Activated CD4-positive, CD25-positive, alpha-beta regulatory T cell treated with anti-CD3 and anti-CD28 coated beads, Interleukin-2, amount 50 U/mL, for 24 hours (primary cell): Measurements from ENCODE around the gene TYW1B.
"Not testable (repeated sequence)": the region's sequence is repeated elsewhere in the genome, so short reads cannot be mapped to it uniquely, and the experiment has no call there.

ENCODE experiments used
- ATAC-seq, 2 donors: fragments of 150-1000 bp; cut with Tn5 transposase; one replicate each; pipeline ENCODE4 v1.10.0; 2021; ENCODE audit warnings: mild to moderate bottlenecking in 1 of 2, moderate library complexity in 1 of 2

Gene TYW1B, protein sequence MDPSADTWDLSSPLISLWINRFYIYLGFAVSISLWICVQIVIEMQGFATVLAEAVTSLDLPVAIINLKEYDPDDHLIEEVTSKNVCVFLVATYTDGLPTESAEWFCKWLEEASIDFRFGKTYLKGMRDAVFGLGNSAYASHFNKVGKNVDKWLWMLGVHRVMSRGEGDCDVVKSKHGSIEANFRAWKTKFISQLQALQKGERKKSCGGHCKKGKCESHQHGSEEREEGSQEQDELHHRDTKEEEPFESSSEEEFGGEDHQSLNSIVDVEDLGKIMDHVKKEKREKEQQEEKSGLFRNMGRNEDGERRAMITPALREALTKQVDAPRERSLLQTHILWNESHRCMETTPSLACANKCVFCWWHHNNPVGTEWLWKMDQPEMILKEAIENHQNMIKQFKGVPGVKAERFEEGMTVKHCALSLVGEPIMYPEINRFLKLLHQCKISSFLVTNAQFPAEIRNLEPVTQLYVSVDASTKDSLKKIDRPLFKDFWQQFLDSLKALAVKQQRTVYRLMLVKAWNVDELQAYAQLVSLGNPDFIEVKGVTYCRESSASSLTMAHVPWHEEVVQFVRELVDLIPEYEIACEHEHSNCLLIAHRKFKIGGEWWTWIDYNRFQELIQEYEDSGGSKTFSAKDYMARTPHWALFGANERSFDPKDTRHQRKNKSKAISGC

DNA sequence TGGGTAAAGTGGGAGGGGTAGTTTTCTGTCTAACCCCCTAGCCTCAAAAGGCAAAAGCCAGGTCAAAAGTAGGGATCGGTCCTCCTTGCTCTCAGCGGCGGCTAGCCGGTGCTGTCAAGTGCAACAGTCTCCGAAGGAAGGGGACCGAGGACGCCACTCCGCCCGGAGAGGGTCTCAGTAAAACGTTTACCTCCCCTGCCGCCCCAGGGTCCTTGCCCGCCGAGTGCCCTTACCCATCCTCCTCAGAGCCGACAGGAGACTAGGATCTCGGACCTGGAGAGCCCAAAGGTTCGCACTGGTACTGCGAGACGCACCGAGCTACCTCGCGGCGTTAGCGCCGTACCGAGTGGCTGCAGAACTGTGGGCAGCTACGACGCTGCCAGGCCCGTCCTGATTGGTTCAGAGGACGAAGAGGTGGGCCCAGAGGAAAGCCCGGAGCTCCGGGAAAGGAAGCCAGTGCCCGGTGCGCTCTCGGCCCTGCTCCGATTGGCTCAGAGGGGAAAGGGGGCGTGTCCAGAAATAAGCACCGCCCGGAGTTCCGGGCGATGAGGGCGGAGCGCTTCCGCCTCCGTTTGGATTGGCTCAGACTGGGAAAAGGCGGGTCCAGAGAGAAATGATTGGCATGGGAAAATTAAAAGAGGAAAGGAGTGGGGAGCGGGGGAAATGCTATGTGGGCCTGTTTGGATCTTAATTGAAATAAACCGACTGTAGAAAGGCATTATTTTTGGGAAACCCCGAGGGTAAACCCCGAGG is at the start of gene TYW1B:
Gene TYW1B (minus strand): TSS at position 362 of the 753 bp plus-strand sequence. CDS start 125 bp downstream, at position 237.
- peak; percentile 95 to 96 for ATAC-seq

DNA sequence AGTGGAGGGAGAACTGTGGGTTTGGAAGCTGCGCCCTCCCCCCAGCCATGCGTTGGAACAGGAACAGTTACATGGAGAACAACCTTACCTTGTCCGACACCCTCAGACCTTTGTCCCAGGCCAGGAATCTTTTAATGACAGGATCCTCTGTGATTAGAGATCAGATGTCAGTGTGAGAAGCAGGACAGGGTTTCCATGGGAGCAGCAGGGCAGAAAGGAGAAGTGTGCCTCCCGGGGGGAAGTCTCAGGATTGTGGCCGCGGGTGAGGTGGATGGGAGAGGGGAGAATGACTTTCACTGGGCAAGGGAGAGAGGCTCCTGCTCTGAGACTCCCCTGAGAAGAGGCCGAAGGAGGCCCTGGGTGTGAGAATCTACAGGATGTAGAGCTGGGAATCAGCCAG is 39.6 kb upstream of the TYW1B start:
- ATAC-seq: not testable (repeated sequence)

DNA sequence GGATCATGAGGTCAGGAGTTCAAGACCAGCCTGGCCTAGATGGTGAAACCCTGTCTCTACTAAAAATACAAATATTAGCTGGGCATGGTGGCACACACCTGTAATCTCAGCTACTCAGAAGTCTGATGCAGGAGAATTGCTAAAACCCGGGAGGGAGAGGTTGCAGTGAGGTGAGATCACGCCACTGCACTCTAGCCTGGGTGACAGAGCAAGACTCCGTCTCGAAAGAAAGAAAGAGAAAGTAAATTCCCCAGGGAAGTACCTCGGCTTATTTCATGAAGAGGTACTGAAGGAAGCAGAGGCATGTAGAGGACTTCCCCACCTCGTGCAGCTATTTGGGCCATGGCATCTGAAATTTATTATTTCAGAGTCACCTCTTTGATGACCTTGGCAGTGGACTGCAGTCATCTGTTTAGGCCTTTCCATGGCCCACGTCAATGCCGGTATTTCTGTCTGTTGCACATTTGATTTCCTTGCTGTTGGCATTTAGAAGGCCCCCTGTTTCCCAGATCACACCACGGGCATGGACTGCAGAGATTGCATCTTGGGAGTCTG is 30.9 kb upstream of the TYW1B start:
- ATAC-seq: not testable (repeated sequence)

DNA sequence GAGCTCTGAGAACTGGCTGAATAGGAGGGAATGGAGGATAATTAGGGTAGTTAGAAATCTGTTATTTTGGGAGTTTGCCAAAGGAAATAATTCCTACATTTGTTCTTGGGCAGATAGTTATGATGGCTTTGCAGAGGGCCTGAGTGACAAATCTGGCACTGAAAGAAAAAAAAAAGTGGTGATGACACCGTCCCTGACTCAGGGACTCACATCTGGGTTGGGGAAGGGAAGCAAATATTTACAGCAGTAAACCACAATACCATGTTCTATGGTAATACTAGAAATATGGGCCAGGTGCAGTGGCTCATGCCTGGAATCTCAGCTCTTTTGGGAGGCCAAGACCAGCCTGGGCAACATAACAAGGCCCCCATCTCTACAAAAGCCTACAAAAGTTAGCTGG is 29.9 kb upstream of the TYW1B start:
- not testable (repeated sequence) for ATAC-seq

DNA sequence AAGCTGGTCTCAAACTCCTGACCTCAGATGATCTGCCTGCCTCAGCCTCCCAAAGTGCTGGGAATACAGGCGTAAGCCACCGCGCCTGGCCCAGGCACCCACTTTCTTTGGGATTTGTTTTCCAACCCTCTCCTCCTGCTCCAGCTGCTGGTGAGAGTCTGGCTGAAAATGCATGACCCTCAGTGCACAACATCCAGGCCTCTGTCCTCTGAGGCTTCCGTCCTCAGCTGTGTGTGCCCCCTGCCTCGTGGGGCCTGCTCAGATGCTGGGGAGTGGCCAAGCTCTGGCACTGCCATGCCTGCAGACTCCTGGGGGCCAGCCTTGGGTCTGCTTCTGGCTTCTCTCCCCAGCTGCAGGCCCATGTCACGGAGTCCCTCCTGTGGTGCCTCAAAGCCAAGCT is 27.3 kb upstream of the TYW1B start:
- ATAC-seq: not testable (repeated sequence)

DNA sequence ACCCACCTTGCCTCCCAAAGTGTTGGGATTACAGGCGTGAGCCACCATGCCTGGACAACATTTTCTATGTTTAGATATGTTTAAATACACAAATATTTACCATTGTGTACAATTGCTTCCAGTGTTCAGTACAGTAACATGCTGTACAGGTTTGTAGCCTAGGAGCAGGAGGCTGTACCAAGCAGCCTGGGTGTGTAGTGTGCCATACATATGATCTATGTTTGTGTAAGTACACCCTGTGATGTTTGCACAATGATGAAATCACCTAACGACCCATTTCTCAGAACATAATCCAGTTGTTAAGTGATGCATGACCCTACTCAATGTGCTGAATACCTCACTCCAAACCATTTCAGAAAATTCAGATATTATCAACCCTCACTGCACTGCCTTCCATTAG is 24.9 kb upstream of the TYW1B start:
- not testable (repeated sequence) for ATAC-seq

DNA sequence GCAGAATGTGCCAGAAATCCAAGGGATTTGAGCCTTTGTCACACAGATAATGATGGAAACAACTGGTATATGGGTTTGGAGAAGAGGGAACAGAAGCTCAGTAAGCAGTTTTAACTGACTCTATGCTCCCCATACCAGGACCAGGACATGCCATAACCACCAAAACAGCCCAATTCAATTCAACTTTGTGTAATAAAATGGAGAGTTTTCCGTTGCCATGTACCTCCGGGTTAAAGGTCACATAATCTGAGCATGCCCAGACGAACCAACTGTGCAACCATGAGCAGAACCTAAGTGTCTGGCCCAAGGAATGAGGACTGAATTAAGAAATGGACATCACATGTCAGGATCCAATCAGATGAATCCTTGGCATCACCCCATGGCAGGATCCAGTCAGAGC is 22.7 kb upstream of the TYW1B start:
- ATAC-seq: not testable (repeated sequence)

DNA sequence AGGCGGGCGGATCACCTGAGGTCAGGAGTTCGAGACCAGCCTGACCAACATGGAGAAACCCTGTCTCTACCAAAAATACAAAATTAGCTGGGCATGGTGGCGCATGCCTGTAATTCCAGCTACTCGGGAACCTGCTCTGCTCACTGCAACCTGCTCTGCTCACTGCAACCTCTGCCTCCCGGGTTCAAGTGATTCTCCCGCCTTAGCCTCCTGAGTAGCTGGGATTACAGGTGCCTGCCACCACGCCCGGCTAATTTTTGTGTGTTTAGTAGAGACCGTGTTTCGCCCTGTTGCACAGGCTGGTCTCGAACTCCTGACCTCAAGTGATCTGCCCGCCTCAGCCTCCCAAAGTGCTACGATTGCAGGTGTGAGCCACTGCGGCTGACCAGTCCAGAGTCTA is 16.1 kb upstream of the TYW1B start:
- ATAC-seq: not testable (repeated sequence)

DNA sequence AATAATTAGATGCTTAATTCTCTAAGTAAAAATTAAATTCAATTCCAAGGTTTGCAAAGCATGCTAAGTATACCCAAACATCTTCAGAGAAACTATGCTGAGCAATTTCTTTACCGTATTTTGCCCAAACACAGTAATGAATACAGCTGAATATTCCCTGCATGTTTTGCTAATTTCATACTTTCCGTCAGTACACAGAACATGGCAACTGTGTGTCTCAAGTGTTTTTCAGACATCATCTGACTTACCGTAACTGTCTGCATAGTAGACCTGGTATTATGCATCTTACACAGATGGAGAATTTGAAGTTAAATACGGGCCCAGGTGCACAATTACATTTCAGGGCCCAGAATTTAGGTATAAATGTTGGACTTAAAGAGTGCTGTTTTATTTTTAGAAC is 15.2 kb upstream of the TYW1B start:
- not testable (repeated sequence) for ATAC-seq

DNA sequence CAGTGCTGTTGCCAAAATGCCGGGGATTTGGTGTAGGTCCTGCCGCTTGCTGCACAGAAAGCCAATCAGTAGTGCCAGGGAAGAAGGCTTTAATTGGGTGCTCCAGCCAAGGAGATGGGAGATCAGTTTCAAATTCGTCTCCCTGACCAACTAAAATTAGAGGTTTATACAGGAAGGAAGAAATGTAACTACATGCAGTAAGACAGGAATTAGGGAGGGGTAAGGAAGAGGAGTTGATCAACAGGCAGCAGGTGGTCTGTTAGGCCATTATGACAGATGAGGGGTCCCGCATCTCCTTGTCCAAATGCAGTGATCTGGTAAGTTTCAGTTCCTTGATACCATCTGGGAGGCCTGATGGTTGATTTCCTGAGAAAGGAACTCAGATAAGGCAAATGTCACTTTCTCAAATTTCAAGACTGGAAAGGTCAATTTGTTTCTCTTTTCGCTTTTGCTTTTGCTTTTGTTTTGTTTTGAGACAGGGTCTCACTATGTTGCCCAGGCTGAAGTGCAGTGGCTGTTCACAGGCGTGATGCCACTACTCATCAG is 13.0 kb upstream of the TYW1B start:
- ATAC-seq: not testable (repeated sequence)

DNA sequence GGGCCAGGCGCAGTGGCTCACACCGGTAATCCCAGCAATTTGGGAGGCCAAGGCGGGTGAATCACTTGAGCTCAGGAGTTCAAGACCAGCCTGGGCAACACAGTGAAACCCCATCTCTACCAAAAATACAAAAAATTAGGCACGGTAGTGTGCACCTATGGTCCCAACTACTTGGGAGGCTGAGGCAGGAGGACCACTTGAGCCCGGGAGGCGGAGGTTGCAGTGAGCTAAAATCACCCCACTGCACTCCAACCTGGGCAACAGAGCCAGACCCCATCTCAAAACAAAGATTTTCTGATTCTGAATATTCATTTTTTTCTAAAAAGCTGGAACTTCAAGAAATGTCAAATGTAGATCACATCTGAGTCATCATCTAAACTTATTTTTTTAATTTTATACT is 10.3 kb upstream of the TYW1B start:
- not testable (repeated sequence) for ATAC-seq

DNA sequence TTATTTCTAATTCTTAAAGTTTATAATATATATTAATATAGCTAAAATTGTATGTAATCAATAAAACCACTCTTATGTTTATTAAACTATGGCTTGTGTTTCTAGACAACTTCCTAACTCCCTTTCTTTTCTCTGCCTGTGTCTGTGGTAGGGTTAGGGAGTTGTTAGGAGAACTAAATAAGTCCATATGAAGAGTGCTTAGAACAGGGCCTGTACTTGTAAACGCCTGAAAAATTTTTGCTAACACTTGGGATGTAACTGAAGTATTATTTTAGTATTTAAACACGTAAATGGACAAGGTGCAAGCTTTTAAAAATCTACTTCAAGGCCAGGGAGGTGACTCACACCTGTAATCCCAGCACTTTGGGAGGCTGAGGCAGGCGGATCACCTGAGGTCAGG is 9.3 kb upstream of the TYW1B start:
- not testable (repeated sequence) for ATAC-seq

DNA sequence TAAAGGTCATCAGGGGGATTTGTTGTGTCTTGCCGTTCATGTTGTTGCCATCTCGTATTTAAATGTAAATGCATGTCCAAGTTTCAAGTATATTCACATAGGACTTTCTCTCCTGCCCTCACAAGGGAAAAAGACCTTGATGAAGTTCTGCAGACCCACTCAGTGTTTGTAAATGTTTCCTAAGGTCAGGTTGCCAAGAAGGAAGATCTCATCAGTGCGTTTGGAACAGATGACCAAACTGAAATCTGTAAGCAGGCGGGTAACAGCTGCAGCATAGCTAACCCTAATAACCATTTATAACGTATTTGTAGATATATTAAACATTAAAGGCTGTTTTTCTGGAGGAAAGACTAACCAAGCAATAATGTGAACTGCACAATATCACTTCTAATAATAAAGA is 2.6 kb upstream of the TYW1B start:
- not testable (repeated sequence) for ATAC-seq

DNA sequence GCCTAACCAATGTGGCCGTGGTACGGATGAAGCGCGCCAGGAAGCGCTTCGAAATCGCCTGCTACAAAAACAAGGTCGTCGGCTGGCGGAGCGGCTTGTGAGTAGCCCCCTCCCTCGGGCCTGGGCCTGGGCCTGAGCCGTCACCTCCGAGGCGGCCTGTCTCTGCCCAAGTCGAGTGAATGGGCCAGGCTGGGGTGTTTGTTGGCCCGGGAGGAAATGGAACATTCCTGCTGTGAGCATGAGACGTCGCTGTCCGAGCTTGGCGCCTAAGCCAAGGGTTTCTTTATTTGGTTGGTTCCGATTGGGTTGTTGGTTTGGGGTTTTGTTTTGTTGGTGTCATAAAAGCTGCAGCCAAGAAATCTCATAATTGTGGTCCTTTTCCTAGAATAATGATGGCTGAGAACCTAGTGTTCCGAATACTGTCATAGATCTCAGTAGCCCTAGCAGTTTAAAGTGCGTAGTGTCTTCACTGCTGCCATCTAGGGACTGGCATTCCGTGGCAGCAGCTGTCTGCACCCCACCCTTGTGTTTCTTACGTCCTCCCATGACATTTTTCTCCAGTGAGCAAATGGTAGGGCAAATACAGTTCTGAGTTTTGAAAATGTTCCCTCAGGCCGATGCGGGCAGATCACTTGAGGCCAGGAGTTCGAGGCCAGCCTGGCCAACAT is 1.8 kb upstream of the TYW1B start:
- peak; percentile 36 to 39 for ATAC-seq

DNA sequence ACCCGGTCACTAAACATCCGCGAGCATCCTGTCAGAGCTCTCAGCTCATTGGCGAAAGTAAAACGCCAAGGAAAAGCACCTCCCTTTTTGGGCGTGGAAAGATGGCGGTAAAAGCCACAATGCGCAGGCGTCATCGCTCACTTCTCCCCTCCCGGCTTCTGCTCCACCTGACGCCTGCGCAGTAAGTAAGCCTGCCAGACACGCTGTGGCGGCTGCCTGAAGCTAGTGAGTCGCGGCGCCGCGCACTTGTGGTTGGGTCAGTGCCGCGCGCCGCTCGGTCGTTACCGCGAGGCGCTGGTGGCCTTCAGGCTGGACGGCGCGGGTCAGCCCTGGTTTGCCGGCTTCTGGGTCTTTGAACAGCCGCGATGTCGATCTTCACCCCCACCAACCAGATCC is 1.3 kb upstream of the TYW1B start:
- ATAC-seq: peak; percentile 36 to 41

DNA sequence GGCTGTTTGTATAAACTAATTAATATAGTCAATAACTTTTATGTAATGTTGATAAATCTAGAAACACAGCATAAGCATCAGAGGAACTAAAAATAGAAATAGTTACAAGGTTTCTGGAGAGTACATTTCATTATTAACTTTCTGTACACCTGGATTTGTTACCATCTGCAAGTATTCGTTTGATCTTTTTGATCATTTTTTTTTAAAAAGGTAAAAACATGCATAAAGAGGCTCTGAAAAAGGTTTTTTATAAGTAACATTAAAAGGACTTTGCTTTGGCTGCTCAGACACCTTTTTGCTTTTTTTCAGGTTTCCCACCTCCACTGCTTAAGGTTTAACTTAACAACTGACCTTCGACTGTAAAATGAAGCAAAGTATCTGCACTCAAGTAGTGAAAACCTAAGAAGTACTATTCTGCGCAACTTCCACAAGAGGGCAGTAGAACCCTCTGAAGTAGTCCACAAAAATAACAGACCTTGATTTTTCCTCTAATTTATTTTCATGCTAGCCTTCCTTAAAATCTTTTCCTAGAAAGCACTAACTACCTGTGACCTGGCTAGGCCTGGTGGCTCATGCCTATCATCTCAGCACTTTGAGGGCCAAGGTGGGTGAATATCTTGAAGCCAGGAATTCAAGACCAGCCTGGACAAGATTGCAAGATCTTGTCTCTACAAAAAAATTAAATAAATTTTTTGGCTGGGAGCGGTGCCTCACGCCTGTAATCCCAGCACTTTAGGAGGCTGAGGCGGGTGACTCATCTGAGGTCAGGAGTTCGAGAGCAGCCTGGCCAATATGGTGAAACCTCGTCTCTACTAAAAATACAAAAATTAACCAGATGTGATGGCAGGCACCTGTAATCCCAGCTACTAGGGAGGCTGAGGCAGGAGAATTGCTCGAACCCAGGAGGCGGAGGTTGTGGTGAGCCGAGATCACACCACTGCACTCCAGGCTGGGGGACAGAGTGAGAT is 4.0 kb downstream of the TYW1B start:
- ATAC-seq: not testable (repeated sequence)

DNA sequence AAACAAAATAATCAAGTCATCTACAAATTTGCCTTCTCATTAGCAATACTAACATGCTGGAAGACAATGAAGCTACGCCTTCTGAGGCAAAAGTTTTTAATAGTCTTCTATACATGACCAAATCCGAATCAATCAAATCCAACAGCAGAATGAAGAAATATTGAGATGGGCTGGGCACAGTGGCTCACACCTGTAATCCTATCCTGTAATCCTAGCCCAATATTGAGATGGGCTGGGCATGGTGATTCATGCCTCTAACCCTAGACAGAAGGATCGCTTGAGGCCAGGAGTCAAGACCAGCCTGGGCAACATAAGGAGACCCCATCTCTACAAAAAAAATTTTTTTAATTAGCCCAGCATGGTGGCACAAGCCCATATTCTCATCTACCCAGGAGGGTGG is 5.5 kb downstream of the TYW1B start:
- not testable (repeated sequence) for ATAC-seq

DNA sequence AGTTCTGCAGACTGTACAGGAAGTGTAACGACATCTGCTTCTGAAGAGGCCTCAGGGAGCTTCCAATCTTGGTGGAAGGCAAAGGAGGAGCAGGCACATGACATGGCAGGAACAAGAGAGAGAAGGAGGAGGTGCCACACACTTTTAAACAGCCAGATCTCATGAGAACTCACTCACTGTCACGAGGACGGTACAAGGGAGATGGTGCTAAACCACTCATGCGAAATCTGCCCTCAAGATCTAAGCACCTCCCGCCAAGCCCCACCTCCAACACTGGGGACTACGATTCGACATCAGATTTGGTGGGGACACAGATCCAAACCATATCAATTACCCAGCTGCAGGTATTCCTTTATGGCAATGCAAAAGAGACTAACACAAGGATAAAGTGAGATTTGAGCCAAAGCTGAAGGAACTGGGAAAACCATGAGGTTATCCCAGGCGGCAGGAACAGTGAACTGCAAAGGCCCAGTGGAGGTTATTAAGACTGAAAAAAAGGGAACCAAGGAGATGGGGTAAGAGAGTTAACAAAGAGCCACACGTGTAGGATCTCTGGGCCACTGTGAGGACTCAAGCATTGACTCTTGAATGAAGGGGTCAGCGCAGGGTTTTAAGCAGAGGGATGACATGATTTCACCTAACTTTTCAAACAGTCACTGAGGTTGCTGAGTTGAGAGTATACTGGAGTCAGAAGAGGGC is 9.2 kb downstream of the TYW1B start:
- not testable (repeated sequence) for ATAC-seq

DNA sequence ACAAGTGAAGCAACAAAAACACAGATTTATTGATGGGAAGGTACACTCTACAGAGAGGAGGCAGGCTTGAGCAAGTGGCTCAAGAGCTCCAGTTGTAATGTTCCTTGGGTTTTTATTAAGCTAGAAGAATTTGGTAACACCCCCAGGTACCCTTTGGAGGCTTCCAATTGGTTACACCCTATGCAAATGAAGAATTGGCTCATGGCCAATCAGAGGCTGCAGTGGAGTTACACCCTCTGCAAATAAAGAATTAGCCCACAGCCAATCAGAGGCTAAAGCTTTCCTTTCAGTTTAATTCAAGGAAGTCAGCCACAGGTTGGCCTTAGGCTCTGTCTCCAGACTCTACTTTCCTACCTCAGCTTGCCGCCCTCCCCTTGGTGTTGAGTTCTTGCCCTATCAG is 10.3 kb downstream of the TYW1B start:
- not testable (repeated sequence) for ATAC-seq
